GM18517 (cell line): ENCODE measurements around the gene TEX264.

Experiments used
- ATAC-seq: cut with Tn5 transposase; IDR thresholded peaks from one replicate; pipeline ENCODE4 v1.9.1; 2021; ENCODE audit warnings: mild to moderate bottlenecking, moderate library complexity; ENCODE audit not compliant: unreplicated experiment

Gene TEX264

GRCh38 chr3:51691949-51692348 lies 20.9 kb downstream of the TEX264 start:
- ATAC-seq: no peak

- no peak for ATAC-seq
Observed at GRCh38 chr3:51692980-51693395, 21.9 kb downstream of the TEX264 start.

- no peak for ATAC-seq
Observed at GRCh38 chr3:51696954-51697353, 25.9 kb downstream of the TEX264 start.

- no peak for ATAC-seq
Observed at GRCh38 chr3:51698209-51698608, 27.2 kb downstream of the TEX264 start.

- ATAC-seq: no peak
Observed at GRCh38 chr3:51700403-51700802, 29.4 kb downstream of the TEX264 start.

- ATAC-seq: no peak
Observed at GRCh38 chr3:51702156-51702555, 31.1 kb downstream of the TEX264 start.

GRCh38 chr3:51703068-51703760 lies 32.2 kb downstream of the TEX264 start:
- ATAC-seq: no peak

GRCh38 chr3:51703761-51704510 lies 32.9 kb downstream of the TEX264 start:
- no peak for ATAC-seq

- ATAC-seq: no peak
Observed at GRCh38 chr3:51704511-51704950, 33.5 kb downstream of the TEX264 start.

GRCh38 chr3:51705276-51706020 lies 34.4 kb downstream of the TEX264 start:
- no peak for ATAC-seq

GRCh38 chr3:51706021-51706485 lies 35.0 kb downstream of the TEX264 start:
- ATAC-seq: no peak

- no peak for ATAC-seq
Observed at GRCh38 chr3:51706788-51707731, 36.0 kb downstream of the TEX264 start, which contains the start of gene GRM2. GRM2 (plus strand) TSS chr3:51707068; CDS start chr3:51708984, 1,916 bp downstream.

GRCh38 chr3:51708216-51708845 lies 37.3 kb downstream of the TEX264 start:
- ATAC-seq: no peak

- ATAC-seq: no peak
Observed at GRCh38 chr3:51709004-51709420, 38.0 kb downstream of the TEX264 start.

GRCh38 chr3:51709675-51710074 lies 38.6 kb downstream of the TEX264 start:
- ATAC-seq: no peak

GRCh38 chr3:51710631-51711351 lies 39.7 kb downstream of the TEX264 start:
- no peak for ATAC-seq

GRCh38 chr3:51711352-51712037 lies 40.4 kb downstream of the TEX264 start:
- no peak for ATAC-seq

GRCh38 chr3:51712038-51712420 lies 41.0 kb downstream of the TEX264 start:
- ATAC-seq: no peak

GRCh38 chr3:51712511-51712931 lies 41.5 kb downstream of the TEX264 start:
- ATAC-seq: no peak
